Cardiac atrium fibroblast (primary cell): ENCODE results near the gene DISC1. TPM values are rescaled to one million over a fixed set of nuclear protein-coding genes. Genes with fewer than 3 reads are reported as not detected.

Experiments
- total RNA-seq: library from RNA; depleted of rRNA; stranded (reverse); fragments of >200 nt; gene quantifications from 2 replicates; pipeline ENCODE4 v1.2.3, GENCODE V29; 2015

The DISC1 gene
- 1.9 and 4.2 TPM in 2 replicates for total RNA-seq

GRCh38 chr1:231626535-231626950 is at the start of gene DISC1:
Gene DISC1 (plus strand): TSS chr1:231626790. CDS start chr1:231626868, 78 bp downstream.

Other genes starting within 250 kb of the DISC1 start
- 41.2 and 52.0 TPM in 2 replicates for gene EGLN1, start 204.5 kb upstream of the DISC1 start, total RNA-seq
- gene TSNAX, start 98.1 kb upstream of the DISC1 start, total RNA-seq, result 24.6 and 31.8 TPM in 2 replicates